Testis (tissue), 3 donors: ENCODE measurements around the gene BTBD17. TPM values are rescaled to one million over a fixed set of nuclear protein-coding genes. Genes with fewer than 3 reads are reported as not detected.

ENCODE experiments used
- DNase-seq: peaks from one replicate; pipeline ENCODE4 v3.0.0-alpha.2; 2019
- H3K27ac ChIP-seq, 2 donors: fragments of 200-600 bp; sonication (generic); one replicate each; pipeline ENCODE4 v1.5.1; 2019
- H3K27me3 ChIP-seq: fragments of 200-600 bp; sonication (generic); one replicate; pipeline ENCODE4 v1.5.1; 2019
- H3K36me3 ChIP-seq: fragments of 200-600 bp; sonication (generic); one replicate; pipeline ENCODE4 v1.5.1; 2017; ENCODE audit warnings: low read depth; ENCODE audit errors: missing control alignments
- H3K4me1 ChIP-seq: fragments of 200-600 bp; sonication (generic); one replicate; pipeline ENCODE4 v1.5.1; 2019
- H3K4me3 ChIP-seq, 2 donors: fragments of 200-600 bp; sonication (generic); one replicate each; pipeline ENCODE4 v1.5.1; 2017 to 2019
- H3K9me3 ChIP-seq: fragments of 200-600 bp; sonication (generic); one replicate; pipeline ENCODE4 v1.5.1; 2017
- POLR2A ChIP-seq: fragments of 450-650 bp; IDR thresholded peaks from one replicate; pipeline ENCODE4 v1.6.1; 2017; ENCODE audit warnings: antibody characterized with exemption, mild to moderate bottlenecking, moderate library complexity
- WGBS, 2 donors: methylation state at CpG; one replicate each; pipeline ENCODE4 v1.1.5; 2018; 5-methylcytosine and 5-hydroxymethylcytosine counted together
- intact Hi-C: fragments of 100-400 bp; cut with DNase I; formaldehyde crosslinking; loops from one replicate; pipeline ENCODE4 v1.15.1; 2023; ENCODE audit warnings: low total_unique reads
- polyA plus RNA-seq: library from polyadenylated mRNA; stranded (reverse); fragments of 350-450 nt; fragmentation: Illumina TruSeq; extraction: RNeasy Lipid Tissue Mini Kit (QIAGEN cat#74804); gene quantifications from one replicate; pipeline ENCODE4 v1.2.3, GENCODE V29; 2014; ENCODE audit warnings: low read depth, low replicate concordance; ENCODE audit not compliant: insufficient read depth
- total RNA-seq, 2 donors: library from RNA; depleted of rRNA; stranded (reverse); fragments of >200 nt; gene quantifications; one replicate each; pipeline ENCODE4 v1.2.3, GENCODE V29; 2016
- TF ChIP-seq, protein P1 (sequence below), 3 experiments: fragments of 450-650 bp in 2 of 3; fragments of 200-600 bp in 1 of 3; sonication (generic) in 1 of 3; IDR thresholded peaks; one replicate each; pipeline ENCODE4 v1.5.1; 2016 to 2019; ENCODE audit warnings: antibody characterized with exemption in 3 of 3, mild to moderate bottlenecking in 2 of 3, moderate library complexity in 1 of 3

BTBD17 gene
- total and polyA plus RNA-seq, 3 donors from 2014 or later: 0.79 to 1.2 TPM; not detected in 1

DNA sequence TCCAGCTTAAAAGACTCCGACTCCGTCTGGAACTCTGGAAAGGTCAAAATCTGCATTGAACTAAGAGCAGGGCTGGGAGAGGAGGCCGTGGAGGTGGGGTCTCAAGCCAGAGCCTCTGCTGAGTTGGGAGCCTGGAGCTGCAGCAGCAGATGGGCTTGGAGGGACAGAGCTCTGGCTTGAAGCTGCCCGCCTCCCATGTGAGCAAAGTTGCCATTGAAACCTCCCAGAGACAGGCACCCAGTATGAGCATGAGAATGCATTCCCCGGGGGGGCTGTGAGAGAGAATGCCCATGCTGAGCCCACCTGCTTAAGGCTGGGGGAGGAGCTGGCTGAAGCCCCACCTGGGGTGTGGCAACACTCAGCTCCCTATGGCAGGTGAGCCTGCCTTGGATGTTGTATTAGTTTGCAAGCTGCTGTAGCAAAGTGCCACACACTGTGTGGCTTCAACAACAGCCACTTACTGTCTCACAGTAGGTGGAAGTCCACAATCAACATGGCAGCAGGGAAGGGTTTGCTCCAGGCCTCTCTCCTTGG, 26.1 kb downstream of the BTBD17 start:
- Histone ChIP-seq H3K4me1 (no peaks in the 10 kb centered on the region), H3K27ac (no peak overlapping the region), H3K4me3 (no peak overlapping the region), H3K36me3 (no peaks in the 10 kb centered on the region), H3K27me3 (no peaks in the 10 kb centered on the region), H3K9me3 (no peaks in the 10 kb centered on the region)
- WGBS, 2 donors: 75 to 90% methylated on average over 4 to 5 of the region's 5 CpGs
- intact Hi-C loops: no loop called here
- TF ChIP-seq, protein P1, sequence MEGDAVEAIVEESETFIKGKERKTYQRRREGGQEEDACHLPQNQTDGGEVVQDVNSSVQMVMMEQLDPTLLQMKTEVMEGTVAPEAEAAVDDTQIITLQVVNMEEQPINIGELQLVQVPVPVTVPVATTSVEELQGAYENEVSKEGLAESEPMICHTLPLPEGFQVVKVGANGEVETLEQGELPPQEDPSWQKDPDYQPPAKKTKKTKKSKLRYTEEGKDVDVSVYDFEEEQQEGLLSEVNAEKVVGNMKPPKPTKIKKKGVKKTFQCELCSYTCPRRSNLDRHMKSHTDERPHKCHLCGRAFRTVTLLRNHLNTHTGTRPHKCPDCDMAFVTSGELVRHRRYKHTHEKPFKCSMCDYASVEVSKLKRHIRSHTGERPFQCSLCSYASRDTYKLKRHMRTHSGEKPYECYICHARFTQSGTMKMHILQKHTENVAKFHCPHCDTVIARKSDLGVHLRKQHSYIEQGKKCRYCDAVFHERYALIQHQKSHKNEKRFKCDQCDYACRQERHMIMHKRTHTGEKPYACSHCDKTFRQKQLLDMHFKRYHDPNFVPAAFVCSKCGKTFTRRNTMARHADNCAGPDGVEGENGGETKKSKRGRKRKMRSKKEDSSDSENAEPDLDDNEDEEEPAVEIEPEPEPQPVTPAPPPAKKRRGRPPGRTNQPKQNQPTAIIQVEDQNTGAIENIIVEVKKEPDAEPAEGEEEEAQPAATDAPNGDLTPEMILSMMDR (IDR thresholded peaks at IDR 0.05): no peak
- no peak for TF ChIP-seq POLR2A
- no peak for DNase-seq

DNA sequence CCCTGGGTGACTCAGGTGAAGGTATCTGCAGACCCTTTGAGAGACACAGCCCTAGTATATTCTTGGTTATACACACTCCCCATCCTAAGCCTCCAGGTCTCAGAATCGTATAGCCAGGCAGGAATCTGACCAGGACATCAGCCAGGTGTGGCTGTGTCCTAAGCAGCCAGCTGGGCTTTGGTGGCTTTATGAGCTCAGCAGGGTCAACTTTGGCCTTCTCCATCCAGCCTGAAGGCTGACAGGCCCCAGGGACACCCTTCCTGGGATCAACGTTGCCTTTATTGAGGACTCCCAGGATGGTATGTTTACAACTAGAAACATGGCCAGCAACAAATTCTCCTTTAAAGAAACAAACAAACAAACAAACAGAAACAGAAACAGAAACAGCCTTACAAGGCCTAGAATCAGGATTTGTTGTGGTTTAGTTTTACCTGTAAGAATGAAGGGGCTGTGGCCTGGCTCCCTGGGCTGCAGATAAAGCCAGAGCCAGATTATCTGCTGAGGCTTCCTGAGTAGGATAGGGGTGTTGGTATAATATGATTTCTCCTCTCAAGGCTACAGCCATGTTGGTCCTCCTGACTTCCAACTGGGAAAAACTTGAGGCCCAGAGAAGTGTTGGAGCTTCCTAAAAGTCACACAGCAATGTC, 27.2 kb downstream of the BTBD17 start:
- H3K36me3 ChIP-seq: no peaks in the 10 kb centered on the region
- no peak for DNase-seq
- WGBS, 2 donors: 77 to 88% methylated on average over 2 of the region's 2 CpGs
- intact Hi-C loops: no loop called here
- H3K27me3 ChIP-seq: no peaks in the 10 kb centered on the region
- no peak for TF ChIP-seq POLR2A
- TF ChIP-seq, protein P1 (IDR thresholded peaks at IDR 0.05): no peak
- H3K9me3 ChIP-seq: no peaks in the 10 kb centered on the region
- no peak overlapping the region for H3K4me3 ChIP-seq
- H3K27ac ChIP-seq: no peak overlapping the region
- no peaks in the 10 kb centered on the region for H3K4me1 ChIP-seq

DNA sequence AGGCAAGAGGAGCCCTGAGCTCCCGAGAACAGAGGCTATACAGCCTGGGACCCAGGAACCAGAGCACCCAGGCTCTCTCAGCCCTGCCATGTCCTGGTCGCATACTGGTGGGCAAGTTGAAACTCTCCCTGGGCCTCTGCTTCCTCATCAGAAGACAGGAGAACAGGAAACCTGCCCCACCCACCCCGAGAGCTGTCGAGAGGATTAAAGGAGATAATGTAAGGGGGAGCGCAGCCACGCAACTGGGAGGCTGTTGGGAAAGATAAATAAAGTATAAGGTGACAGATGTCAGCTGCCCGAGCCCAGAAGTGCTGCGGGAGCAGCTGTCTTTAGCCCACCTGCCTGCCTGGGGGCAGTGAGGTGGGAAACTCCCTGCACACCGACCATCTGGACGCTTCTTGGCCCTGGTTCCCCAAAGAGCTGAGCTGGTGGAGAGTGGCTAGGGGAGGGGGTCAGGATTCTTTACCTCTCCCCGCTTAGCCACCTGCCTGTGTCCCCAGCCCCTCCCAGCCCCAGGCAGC, 28.8 kb downstream of the BTBD17 start:
- no peaks in the 10 kb centered on the region for H3K9me3 ChIP-seq
- intact Hi-C loops: no loop called here
- no peak overlapping the region for H3K4me3 ChIP-seq
- no peaks in the 10 kb centered on the region for H3K36me3 ChIP-seq
- DNase-seq: no peak
- WGBS, 2 donors: 54 to 75% methylated on average over 10 to 11 of the region's 11 CpGs
- no peaks in the 10 kb centered on the region for H3K27me3 ChIP-seq
- H3K27ac ChIP-seq: no peak overlapping the region
- TF ChIP-seq, protein P1 (IDR thresholded peaks at IDR 0.05): no peak
- no peak for TF ChIP-seq POLR2A
- H3K4me1 ChIP-seq: no peaks in the 10 kb centered on the region

DNA sequence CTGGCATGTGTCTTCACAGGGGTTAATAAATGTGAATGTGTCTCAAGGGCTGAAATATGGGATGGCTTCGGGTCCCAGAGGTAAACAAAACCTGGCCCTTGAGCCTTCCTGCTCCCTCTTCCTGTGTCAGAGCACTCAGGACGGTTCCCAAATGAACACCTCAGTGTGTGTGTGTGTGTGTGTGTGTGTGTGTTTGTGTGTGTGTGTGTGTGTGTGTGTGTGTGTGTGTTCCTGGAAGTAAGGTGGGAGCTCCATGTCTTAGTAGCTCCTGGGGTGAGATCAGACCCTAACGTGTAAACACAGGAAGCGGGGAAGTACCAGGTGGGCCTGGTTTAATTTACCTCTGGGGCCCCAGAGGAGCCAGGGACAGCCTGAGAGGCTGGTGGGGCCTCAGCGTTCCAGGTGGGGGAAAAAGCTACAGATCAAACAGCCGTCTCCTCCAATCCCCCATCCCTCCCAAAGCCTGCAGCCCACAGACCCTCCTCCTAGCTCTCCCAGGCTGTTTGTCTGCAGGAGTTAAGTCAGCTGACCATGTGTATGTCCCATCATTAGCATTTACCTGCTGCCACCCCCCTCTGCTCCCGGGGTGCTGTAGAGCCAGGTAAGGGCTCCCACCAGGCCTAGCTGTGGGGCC, 29.5 kb downstream of the BTBD17 start:
- WGBS, 2 donors: 80 to 85% methylated on average over 4 to 7 of the region's 7 CpGs
- Histone ChIP-seq H3K4me1 (no peaks in the 10 kb centered on the region), H3K4me3 (no peak overlapping the region), H3K27ac (no peak overlapping the region), H3K9me3 (no peaks in the 10 kb centered on the region), H3K36me3 (no peaks in the 10 kb centered on the region), H3K27me3 (no peaks in the 10 kb centered on the region)
- no peak for DNase-seq
- no peak for TF ChIP-seq POLR2A
- TF ChIP-seq, protein P1 (IDR thresholded peaks at IDR 0.05): no peak
- intact Hi-C loops: no loop called here
